Fibroblast of the aortic adventitia (primary cell): ENCODE measurements around the gene FBXL3. TPM values are rescaled to one million over a fixed set of nuclear protein-coding genes. Genes with fewer than 3 reads are reported as not detected.

Source experiments
- DNase-seq: peaks from one replicate; pipeline ENCODE4 v3.0.0-alpha.2; 2010; ENCODE audit warnings: low read depth
- H3K4me3 ChIP-seq: 2 replicates; pipeline ENCODE4 v1.5.1; 2011; ENCODE audit warnings: low read depth, mild to moderate bottlenecking, control low read depth, low read length, moderate library complexity
- CTCF ChIP-seq: IDR thresholded peaks from 2 replicates; pipeline ENCODE4 v1.5.1; 2011; ENCODE audit warnings: mild to moderate bottlenecking, low read length, control low read depth, inconsistent platforms; ENCODE audit not compliant: insufficient read depth
- total RNA-seq: library from RNA; depleted of rRNA; stranded (reverse); fragments of >200 nt; gene quantifications from 2 replicates; pipeline ENCODE4 v1.2.3, GENCODE V29; 2012; ENCODE audit warnings: low replicate concordance

FBXL3 gene
- total RNA-seq, 1 donor = 78.8 TPM

- no peak for TF ChIP-seq CTCF
- H3K4me3 ChIP-seq = peak within 1 kb of the TSS; percentile 88
- DNase-seq = peak; percentile 88
Measured at GRCh38 chr13:76991796-76992547, 35.0 kb downstream of the FBXL3 start, which contains the start of gene CLN5. TSS of gene CLN5 (plus strand) at chr13:76992081. CDS start at chr13:76992099, 18 bp downstream.

GRCh38 chr13:76991432-76991795 is 35.5 kb downstream of the FBXL3 start:
- no peak for DNase-seq
- H3K4me3 ChIP-seq = peak overlapping the region; percentile 88
- TF ChIP-seq CTCF = no peak

GRCh38 chr13:76983676-76984075 is 43.3 kb downstream of the FBXL3 start:
- H3K4me3 ChIP-seq = no peak overlapping the region
- TF ChIP-seq CTCF = no peak
- DNase-seq = no peak

- H3K4me3 ChIP-seq = no peak overlapping the region
- no peak for DNase-seq
- TF ChIP-seq CTCF = no peak
Measured at GRCh38 chr13:76982061-76982460, 44.9 kb downstream of the FBXL3 start.

- peak overlapping the region; percentile 59 for H3K4me3 ChIP-seq
- DNase-seq = peak; percentile 55
- peak; percentile 95 for TF ChIP-seq CTCF
Measured at GRCh38 chr13:76980075-76980718, 46.8 kb downstream of the FBXL3 start.

GRCh38 chr13:76976929-76977328 is 50.0 kb downstream of the FBXL3 start:
- DNase-seq = no peak
- TF ChIP-seq CTCF = no peak
- no peak overlapping the region for H3K4me3 ChIP-seq
